ENCODE results near the gene SH3PXD2B.
"Not testable (repeated sequence)": the region's sequence is repeated elsewhere in the genome, so short reads cannot be mapped to it uniquely, and the experiment has no call there.

The SH3PXD2B gene

GRCh38 chr5:172396220-172396619 is 58.1 kb downstream of the SH3PXD2B start:
- no peak for DNase-seq

GRCh38 chr5:172395483-172395882 is 58.8 kb downstream of the SH3PXD2B start:
- no peak for DNase-seq

GRCh38 chr5:172389578-172390112 is 64.7 kb downstream of the SH3PXD2B start:
- DNase-seq = no peak

GRCh38 chr5:172388246-172388733 is 66.0 kb downstream of the SH3PXD2B start:
- no peak for DNase-seq

GRCh38 chr5:172385707-172386106 is 68.6 kb downstream of the SH3PXD2B start:
- DNase-seq = no peak

- no peak for DNase-seq
Measured at GRCh38 chr5:172385010-172385563, 69.2 kb downstream of the SH3PXD2B start.

GRCh38 chr5:172383191-172383802 is 71.0 kb downstream of the SH3PXD2B start:
- DNase-seq = peak; percentile 13

GRCh38 chr5:172380987-172381643 is 73.2 kb downstream of the SH3PXD2B start:
- DNase-seq = no peak

- no peak for DNase-seq
Measured at GRCh38 chr5:172380301-172380986, 73.9 kb downstream of the SH3PXD2B start.

GRCh38 chr5:172379481-172379880 is 74.8 kb downstream of the SH3PXD2B start:
- DNase-seq = no peak

GRCh38 chr5:172377856-172378255 is 76.5 kb downstream of the SH3PXD2B start:
- DNase-seq = no peak

GRCh38 chr5:172377438-172377837 is 76.9 kb downstream of the SH3PXD2B start:
- no peak for DNase-seq

GRCh38 chr5:172374783-172375182 is 79.5 kb downstream of the SH3PXD2B start:
- no peak for DNase-seq

GRCh38 chr5:172373680-172374079 is 80.6 kb downstream of the SH3PXD2B start:
- no peak for DNase-seq

GRCh38 chr5:172371684-172372083 is 82.6 kb downstream of the SH3PXD2B start:
- DNase-seq = no peak

- DNase-seq = peak; percentile 5
Measured at GRCh38 chr5:172370648-172371545, 83.4 kb downstream of the SH3PXD2B start.

- DNase-seq = no peak
Measured at GRCh38 chr5:172370237-172370640, 84.1 kb downstream of the SH3PXD2B start.

GRCh38 chr5:172368699-172369098 is 85.6 kb downstream of the SH3PXD2B start:
- not testable (repeated sequence) for DNase-seq

GRCh38 chr5:172365948-172366608 is 88.2 kb downstream of the SH3PXD2B start:
- DNase-seq = no peak

- no peak for DNase-seq
Measured at GRCh38 chr5:172364773-172365172, 89.6 kb downstream of the SH3PXD2B start.

GRCh38 chr5:172362755-172363154 is 91.6 kb downstream of the SH3PXD2B start:
- no peak for DNase-seq
